Tongue (tissue), 2 donors: Measurements from ENCODE around the gene A4GALT. TPM values are rescaled to one million over a fixed set of nuclear protein-coding genes. Genes with fewer than 3 reads are reported as not detected.
A peak's percentile ranks its signal among the peaks of the same experiment; 100 is the strongest.
"Not testable (repeated sequence)": the region's sequence is repeated elsewhere in the genome, so short reads cannot be mapped to it uniquely, and the experiment has no call there.

ENCODE experiments used
- DNase-seq: peaks from one replicate; pipeline ENCODE4 v3.0.0-alpha.2; 2015
- total RNA-seq: library from RNA; depleted of rRNA; stranded (reverse); fragments of >200 nt; gene quantifications from one replicate; pipeline ENCODE4 v1.2.3, GENCODE V29; 2014

The A4GALT gene
- total RNA-seq, 1 donor from 2014 or later: 24.1 TPM

DNA sequence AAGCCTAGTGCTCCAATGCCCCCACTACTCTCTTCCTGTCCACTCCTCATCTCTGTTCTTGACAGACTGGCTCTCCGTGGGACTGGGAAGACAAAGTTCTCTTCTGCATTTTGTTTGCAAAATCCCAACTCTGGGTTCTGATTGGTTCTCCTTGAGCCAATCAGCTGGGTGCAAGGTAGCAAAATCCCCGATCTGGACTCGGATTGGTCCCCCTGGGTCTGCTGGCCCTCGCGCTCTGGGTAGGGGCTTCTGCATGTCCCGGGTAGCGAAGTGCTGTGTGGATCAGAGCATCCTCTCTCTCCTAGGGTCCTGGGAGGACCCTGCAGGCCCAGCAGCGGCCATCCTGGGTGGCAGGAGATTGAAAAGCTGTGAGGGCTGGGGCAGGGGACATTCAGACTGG is 22.3 kb upstream of the A4GALT start:
- peak; percentile 40 for DNase-seq

DNA sequence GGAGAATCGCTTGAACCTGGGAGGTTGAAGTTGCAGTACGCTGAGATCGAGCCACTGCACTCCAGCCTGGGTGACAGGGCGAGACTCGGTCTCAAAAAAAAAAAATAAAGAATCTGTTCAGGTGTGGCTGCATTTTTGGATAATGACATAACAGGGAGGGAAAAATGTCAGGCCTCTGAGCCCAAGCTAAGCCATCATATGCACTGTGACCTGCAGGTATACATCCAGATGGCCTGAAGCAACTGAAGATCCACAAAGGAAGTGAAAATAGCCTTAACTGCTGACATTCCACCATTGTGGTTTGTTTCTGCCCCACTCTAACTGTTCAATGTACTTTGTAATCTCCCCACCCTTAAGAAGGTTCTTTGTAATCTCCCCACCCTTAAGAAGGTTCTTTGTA is 19.6 kb upstream of the A4GALT start:
- DNase-seq: not testable (repeated sequence)

DNA sequence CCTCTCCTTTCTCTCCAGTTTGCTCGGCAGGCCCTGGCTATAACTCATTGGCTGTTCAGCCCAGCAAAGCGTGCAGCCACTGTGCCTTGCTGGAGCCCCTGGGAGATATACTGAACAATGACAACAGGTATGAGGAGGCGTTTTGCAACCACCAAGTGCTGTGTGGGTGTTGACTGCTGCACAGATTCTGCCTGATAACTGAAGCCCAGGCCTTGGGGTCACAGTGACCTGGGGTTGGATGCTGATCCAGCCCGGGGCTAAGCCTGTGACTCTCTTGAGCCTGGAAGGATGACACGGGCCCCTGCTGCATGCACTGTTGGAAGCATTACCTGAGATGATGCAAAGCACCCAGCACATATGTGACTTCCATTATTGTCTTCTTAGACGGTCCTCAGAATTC is 13.7 kb upstream of the A4GALT start:
- no peak for DNase-seq

DNA sequence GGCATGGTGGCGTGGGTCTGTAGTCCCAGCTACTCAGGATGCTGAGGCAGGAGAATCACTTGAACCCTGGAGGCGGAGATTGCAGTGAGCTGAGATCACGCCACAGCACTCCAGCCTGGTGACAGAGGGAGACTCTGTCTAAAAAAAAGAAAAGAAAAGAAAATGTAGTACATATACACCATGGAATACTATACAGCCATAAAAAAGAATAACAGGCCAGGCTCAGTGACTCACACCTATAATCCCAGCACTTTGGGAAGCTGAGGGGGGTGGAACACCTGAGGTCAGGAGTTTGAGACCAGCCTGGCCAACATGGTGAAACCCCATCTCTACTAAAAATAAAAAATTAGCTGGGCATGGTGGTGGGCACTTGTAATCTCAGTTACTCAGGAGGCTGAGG is 12.7 kb upstream of the A4GALT start:
- DNase-seq: not testable (repeated sequence)

DNA sequence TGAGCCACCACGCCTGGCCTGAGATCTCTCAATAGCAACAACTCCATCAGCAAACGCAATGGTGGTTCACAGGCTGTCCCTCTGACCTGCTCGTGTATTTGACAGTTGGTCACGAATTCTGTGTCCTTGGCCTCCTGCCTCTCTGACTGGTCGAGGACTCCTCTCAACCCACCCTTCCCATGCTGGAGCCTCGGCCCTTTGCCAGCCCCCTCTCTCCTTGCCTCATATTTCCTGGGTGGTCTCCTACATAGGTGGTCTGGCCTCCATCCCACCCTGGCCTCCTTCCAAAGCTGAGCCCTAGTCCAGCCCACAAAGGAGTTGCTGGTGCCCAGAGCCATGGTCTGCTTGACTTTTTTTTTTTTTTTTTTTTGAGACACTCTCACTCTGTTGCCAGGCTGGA is 11.4 kb upstream of the A4GALT start:
- peak; percentile 34 for DNase-seq

DNA sequence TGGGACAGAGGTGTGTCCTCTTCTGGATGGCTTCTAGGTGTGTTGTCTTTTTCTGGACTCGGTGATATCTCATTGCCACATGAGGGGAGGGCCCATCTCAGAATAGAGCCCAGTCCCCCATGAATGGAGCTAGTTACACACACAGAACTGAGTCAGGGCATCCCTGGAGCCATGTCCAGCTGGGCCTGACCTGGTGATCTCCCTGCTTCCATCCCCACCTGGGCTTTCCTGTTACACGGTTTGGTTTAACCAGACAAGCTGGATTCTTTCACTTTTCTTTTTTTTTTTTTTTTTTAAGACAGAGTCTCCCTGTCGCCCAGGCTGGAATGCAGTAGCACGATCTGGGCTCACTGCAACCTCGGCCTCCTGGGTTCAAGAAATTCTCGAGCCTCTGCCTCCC is 6.1 kb upstream of the A4GALT start:
- no peak for DNase-seq

DNA sequence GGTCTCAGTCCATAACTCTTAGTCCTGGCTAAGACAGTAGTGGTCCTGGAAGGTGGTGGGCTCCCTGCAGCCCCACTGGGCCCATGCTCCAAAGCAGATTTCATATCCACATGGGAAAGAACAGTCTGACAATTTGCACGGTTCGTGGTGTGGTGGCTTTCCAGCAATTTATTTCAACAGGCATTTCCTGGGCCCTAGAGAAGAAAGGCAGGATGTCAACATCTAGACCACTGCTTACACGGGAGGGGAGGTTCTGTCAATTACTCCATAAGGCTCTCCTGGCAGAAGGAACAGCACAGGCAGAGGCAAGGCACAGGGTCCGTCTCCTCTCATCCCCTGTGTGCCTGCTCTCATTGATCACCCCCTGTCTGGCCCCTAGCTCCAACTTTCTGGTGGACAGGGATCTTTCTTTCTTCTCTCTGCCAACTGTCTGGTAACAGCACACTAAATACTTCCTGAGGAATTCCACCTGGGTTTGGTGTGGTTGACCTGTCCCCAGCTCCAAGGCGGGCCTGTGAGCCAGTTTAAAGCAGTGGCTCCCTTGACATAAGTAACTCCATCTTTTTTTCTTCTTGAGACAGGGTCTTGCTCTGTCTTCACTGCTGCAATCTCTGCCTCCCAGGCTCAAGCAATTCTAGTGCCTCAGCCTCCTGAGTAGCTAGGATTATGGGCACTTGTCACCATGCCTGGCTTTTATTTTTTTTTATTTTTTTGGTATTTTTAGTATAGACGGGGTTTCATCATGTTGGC is 5.1 kb upstream of the A4GALT start:
- no peak for DNase-seq

DNA sequence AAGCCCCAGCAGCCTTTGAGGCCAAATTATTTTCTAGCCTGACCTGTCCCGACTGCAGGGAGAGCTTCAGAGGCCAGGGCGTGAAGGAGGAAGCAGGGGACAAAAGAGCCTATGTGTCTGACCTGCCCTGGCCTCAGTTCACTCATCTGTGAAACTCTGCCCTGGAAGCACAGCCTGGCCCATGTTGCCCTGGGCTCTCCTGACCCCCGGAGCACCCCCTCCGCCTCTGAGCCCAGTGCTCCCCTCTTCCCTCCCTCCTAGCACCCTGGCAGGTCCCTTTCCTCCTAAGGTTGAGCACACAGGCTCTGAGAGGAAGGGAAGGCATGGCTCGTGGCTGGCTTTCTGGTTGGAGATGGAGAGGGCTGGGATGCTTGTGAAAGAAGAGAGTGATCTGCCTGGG is 3.4 kb upstream of the A4GALT start:
- DNase-seq: no peak

DNA sequence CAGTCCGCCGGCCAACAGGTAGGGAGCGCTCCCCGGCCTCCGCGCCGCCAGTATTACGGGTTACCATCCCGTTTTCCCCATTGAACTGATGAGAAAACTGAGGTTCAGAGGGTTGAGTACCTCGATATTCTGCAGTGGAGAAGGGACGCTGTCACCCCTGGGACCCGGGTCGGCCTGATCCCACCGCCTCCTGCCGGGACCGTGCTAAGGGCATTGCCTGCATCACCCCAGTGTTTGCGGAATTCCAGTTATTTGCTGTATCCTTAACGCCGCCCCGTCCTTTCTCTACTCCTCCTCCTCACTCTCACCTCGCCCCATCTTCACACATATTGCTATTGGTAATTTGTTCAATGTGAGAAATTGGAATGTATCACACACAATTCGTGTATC is 370 bp upstream of the A4GALT start:
- no peak for DNase-seq

DNA sequence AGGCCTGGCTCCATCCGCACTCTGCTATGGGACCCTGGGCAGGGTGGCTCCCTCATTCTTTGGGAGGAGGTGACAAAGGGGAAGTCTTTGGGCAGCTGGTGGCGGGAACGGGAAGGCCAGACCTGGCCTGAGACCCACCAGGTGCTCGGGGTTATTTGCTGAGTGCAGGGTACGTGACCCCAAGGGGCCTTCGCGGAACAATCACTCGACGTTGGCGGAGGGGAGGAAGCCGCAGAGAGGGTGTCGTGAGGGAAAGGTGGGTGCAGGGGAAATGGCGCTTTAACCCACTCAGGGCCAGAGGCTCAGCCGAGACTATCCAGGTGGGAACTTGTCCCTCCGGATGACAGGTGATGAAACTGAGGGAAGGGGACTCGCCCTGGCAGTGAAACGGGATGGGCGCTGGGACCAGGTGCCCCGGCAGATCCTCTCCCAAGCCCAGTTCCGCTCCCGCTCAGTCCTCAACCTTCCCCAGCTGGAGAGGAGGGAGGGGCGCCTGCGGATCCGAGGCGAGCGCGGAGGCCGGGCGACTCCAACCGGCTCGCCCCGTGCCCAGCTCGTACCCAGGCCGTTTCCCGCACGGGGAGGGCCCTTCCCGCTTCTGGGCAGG is 911 bp downstream of the A4GALT start:
- peak; percentile 37 for DNase-seq

DNA sequence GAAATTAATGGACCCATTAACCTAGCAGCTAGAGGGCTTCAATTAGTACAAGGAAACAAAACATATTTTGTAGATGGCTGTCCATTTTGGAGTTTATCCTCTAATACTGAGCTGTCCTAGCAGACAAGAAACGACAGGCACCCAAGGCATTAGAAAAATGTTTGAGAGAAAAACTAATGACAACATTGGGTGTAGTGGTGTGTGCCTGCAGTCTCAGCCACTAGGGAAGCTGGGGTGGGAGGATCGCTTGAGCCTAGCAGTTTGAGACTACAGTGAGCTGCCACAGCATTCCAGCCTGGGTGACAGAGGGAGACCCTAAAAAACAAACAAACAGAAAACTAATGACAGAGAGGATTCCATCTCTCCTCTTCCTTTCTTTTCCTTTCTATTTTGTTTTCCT is 1.5 kb downstream of the A4GALT start:
- peak; percentile 25 for DNase-seq

DNA sequence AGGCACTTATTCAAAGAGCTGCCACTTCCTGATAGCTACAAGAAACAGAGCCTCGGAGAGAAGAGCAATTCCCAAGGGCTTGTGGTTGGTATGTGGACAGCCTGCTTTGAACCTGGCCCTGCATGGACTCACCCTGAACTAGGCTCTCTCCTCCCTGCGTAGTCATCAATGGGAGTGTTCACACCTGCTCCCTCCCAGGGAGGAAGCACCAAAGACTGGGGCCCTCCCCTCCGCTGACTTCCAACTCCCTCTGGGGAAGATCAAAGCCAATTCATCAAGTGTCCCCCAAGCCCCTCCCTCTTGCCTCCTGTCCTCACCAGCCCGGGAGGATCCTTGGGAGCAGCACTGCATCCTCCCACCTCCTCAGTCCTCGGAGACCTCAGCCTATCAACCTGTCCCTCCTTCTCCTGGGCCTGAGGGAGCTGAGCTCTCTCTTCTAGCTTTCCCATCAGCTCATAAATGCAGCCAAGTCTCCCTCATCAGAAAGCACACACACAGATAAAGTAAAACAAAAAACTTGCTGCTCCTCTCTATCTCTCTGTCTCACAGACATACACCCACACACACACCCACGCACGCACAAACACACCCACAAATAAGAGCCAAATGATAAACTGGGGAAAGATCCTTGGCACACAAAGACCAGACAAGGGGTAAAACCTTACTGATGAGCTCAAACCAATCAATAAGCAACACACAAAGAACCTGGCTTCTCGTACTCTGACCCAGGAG is 3.3 kb downstream of the A4GALT start:
- peak; percentile 19 for DNase-seq

DNA sequence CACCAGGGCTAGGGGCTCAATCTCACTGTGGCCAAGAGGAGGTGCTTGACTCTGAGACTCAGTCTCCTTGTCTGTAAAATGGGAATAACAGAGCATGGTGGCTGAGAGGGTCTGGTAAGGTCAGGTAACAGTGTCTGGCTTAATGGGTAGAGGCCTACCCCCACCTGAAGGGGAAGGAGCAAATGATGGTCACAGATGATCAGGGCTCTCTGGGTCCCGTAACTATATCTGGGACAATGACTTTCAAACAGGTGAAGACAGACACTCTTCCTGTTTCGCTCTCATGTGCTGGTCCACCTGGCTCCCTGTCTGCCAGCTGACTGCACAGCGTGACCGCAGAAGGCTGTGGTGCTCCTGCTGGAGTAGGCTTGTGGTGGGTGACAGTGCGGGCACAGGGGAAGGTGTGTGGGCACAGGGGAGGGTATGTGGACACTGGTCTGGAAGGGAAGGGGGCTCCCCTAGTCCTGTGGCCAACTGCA is 4.0 kb downstream of the A4GALT start:
- no peak for DNase-seq

DNA sequence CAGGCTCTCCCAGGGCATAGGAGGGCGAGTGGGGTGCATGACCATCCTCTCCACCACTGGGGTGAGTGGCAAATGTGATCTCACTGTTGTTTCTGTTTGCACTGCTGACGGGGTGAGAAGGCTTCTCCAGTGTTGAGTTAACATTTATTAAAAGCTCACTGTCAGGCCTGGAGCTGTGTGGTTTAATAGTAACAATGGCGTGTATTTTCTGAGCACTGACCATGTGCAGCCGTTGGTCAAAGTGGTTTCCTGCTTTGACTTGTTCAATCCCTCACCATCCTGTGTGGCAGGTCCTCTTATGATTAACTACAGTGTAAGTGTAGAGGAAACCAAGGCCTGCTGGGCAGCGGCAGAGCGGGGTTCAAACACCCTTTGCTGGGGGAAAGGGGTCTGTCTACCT is 4.4 kb downstream of the A4GALT start:
- no peak for DNase-seq

DNA sequence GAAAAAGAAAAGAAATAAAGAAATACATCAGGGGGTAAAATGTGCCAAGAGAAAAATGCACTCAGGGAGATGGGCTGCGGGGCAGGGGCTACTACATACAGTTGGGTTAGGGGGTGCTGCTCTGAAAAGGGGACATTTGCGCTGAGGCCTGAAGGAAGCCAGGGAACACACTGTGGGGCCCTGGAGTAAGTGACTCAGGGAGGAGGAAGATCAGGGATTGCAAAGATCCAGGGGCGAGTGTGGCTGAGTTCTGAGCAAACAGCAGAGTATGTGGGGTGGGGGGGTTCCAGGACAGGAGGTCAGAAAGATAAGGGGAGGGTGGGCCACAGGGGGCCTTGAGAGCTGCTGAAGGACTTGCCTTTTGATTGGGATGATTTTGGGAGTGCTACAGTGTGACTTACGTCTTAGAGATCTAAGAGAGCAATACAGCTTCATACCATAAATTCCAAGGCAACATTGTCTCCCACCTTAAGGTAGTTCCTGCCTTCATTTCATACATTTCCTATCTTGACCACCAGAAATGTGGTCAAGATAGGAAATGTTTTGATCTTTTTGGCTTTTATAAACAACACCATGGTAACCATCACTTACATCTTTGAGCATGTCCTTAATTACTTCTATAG is 5.8 kb downstream of the A4GALT start:
- no peak for DNase-seq

DNA sequence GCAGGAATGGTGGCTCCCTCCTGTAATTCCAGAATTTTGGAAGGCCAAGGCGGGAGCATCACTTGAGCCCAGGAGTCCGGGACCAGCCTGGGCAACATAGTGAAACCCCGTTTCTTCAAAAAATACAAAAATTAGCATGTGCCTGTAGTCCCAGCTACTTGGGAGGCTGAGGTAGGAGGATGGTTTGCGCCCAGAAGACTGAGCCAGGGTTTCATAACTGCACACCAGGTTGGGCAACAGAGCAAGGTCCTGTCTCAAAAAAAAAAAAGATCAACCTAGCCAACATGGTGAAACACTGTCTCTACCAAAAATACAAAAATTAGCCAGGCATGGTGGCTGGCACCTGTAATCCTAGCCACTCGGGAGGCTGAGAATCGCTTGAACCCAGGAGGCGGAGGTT is 6.4 kb downstream of the A4GALT start:
- DNase-seq: no peak

DNA sequence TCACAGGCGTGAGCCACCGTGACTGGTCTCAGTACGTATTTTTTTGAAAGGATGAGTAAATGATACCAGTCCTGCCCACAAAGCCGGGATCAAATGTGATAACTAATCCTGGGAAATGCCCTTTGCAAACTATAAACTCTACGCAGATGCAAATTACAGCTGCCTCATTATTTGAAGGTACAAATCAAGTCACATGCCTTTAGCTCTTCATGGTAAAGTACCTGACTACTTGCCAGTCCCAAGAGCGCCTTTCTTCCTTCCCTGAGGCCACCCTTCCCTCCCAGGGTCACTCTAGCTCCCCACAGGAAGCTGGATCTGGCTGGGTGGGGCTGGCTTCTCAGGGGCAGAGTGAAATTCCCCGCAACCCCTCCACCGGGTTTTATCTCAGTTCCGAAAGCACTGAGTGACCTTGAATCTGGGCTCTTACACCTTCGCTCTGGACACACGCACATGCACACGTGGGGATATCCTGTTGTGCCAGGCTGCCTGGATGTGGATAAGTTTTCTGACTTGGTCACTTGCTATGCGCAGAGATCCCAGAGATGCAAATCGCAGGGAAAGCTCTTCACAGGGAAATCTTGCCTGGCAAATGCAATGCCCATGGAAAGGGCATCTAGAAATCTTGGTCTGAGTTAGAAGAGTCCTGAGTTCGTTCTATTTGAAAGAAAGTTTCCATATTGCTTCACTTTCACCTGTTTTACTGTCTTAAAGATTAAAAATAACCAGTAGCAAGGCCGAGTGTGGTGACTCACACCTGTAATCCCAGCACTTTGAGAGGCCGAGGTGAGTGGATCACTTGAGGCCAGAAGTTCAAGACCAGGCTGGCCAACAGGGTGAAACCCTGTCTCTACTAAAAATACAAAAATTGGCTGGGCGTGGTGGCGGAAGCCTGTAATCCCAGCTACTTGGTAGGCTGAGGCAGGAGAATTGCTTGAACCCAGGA is 8.5 kb downstream of the A4GALT start:
- DNase-seq: no peak

DNA sequence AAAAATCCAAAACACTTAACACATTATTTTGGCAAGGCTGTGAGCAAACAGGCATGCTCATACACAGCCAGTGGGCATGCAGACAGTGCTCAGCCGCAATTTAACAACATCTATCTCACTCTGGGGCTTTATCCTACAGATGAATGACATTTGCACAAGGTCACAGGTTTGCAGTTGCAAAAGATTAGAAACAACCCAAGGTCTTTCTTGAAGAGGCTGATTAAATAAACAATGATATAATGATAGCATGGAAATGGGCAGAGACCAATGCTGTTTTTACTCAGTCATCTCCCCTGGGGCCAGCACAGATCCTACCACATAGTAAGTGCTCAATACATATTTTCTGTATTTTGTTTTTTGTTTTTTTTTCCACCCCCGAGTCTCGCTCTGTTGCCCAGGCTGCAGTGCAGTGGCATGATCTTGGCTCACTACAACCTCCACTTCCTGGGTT is 9.4 kb downstream of the A4GALT start:
- DNase-seq: no peak

DNA sequence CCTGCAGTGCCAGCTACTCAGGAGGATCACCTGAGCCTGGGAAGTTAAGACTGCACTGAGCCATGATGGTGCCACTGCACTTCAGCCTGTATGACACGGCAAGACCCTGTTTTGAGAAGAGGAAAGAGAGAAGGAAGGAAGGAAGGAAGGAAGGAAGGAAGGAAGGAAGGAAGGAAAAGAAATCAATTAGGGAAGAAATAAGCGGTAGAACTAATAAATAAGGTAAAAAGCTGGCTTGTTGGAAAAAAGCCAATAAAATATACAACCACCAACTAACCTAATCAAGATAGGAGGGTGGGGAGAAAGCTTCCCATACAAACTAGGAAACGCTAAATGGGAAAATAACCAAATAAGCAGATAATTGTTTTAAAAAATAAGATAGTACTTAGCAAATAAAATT is 12.3 kb downstream of the A4GALT start:
- no peak for DNase-seq

DNA sequence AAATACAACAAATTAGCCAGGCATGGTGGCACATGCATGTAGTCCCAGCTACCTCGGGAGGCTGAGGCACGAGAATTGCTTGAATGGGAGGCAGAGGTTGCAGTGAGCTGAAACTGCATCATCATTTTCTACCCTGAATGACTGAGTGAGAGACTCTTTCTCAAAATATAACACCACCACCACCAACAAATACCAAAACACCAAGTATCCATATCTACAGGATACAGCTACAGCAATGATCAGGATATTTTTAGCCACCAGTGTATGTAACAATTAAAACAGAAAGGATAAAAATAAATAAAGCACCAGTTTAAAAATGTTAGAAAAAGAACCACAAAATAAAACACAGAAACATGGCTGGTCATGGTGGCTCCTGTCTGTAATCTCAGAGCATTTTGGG is 13.2 kb downstream of the A4GALT start:
- no peak for DNase-seq

DNA sequence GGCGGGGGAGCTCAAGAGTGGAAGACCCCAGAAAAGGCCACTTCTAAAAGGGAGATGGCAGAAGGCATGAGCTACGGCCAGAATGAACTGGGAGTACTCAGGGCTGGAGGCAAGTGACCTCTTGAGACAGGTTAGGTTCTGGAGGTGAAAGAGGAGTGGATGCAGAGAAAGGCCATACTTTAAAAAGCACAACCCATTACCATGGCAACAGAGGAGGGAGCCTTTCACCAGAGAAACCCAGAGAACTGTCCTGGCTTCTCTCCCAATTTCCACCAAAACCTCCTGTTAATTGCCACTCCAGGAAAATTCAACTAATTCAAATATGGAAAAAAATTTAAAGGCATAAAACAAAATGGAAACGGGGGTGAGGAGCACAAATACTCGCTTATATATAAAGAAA is 15.8 kb downstream of the A4GALT start:
- no peak for DNase-seq

DNA sequence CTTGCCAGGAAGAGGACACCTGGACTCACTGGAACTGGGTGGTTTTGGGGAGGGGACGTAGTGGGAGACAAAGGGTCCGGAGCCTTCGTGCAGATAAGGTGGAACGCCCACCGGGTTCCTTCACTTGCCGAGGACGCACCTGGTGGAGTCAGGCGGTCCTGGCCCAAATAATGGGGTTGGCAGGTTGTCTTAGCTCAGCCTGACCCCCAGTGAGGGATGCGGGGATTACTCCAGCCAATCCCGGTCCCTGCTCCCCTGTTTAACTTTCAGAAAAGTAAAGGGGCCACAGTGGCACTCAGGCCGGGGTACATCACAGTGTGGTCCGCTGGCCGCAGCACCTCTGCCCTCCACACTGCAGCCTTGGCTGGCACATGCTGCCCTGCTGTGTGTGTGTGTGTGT is 18.0 kb downstream of the A4GALT start:
- no peak for DNase-seq
